ENCODE results near the gene BOLA3. TPM values are rescaled to one million over a fixed set of nuclear protein-coding genes. Genes with fewer than 3 reads are reported as not detected.
"Not testable (repeated sequence)": the region's sequence is repeated elsewhere in the genome, so short reads cannot be mapped to it uniquely, and the experiment has no call there.

The BOLA3 gene
- total RNA-seq, 1 experiment from 2014 or later, result 238 TPM

DNA sequence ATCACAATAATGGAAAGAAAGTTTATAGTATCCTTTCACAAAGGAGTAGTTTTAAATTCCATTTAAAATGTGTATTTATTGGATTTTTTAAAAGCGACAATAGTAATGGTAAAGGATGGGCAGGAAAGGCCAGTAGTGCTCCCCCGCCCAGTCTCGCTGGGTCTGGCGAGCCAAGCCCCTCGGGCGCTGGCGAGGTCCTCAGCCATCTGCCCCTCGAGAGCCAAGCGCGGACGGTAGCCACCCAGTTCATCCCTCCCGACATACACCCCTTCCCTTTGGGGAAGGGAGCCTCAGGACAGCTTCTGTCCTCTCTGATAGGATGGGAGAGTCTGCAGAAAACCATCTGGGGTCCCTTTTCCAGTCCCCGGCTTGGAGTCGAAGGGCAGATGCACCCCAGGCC is 45.2 kb downstream of the BOLA3 start:
- DNase-seq (ENCODE audit: low spot score), result no peak

DNA sequence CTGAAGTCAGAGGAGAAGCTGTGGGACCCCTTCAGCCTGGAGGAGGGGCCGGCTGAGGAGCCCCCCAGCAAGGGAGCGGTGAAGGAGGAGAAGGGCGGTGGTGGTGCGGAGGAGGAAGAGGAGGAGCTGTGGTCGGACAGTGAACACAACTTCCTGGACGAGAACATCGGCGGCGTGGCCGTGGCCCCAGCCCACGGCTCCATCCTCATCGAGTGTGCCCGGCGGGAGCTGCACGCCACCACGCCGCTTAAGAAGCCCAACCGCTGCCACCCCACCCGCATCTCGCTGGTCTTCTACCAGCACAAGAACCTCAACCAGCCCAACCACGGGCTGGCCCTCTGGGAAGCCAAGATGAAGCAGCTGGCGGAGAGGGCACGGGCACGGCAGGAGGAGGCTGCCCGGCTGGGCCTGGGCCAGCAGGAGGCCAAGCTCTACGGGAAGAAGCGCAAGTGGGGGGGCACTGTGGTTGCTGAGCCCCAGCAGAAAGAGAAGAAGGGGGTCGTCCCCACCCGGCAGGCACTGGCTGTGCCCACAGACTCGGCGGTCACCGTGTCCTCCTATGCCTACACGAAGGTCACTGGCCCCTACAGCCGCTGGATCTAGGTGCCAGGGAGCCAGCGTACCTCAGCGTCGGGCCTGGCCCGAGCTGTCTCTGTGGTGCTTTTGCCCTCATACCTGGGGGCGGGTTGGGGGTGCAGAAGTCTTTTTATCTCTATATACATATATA is 46.0 kb downstream of the BOLA3 start:
- DNase-seq (ENCODE audit: low spot score), result no peak

DNA sequence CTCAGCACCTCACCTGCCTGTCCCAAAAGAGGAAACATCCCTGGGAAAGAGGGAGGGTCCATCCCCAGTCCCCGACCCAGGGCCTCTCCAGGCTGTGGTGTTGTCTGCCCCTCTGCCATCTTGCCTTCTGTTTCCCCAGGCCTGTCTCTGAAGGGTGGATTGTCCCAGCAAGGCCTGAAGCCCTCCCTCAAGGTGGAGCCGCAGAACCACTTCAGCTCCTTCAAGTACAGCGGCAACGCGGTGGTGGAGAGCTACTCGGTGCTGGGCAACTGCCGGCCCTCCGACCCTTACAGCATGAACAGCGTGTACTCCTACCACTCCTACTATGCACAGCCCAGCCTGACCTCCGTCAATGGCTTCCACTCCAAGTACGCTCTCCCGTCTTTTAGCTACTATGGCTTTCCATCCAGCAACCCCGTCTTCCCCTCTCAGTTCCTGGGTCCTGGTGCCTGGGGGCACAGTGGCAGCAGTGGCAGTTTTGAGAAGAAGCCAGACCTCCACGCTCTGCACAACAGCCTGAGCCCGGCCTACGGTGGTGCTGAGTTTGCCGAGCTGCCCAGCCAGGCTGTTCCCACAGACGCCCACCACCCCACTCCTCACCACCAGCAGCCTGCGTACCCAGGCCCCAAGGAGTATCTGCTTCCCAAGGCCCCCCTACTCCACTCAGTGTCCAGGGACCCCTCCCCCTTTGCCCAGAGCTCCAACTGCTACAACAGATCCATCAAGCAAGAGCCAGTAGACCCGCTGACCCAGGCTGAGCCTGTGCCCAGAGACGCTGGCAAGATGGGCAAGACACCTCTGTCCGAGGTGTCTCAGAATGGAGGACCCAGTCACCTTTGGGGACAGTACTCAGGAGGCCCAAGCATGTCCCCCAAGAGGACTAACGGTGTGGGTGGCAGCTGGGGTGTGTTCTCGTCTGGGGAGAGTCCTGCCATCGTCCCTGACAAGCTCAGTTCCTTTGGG is 47.2 kb downstream of the BOLA3 start:
- DNase-seq (ENCODE audit: low spot score), result no peak

DNA sequence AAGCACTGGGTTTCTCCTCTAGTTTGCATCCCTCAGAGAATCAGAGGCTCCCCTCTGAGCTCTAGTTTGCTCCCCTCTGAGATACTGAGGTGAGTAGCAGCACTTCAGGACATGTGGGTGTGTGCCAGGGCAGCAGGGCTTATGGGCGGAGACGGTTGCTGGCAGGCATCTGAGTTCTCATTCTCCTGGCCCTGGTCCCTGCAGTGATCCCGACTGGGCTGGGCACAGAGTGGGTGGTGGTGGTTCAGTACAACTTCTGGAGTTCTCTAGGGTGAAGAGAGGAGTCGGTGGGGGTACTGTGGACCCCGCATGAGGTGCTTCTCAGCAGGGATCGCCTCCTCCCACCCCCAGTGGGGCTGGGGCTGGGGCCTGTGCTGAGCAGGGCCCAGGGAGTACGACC is 47.9 kb downstream of the BOLA3 start:
- DNase-seq (ENCODE audit: low spot score), result no peak

DNA sequence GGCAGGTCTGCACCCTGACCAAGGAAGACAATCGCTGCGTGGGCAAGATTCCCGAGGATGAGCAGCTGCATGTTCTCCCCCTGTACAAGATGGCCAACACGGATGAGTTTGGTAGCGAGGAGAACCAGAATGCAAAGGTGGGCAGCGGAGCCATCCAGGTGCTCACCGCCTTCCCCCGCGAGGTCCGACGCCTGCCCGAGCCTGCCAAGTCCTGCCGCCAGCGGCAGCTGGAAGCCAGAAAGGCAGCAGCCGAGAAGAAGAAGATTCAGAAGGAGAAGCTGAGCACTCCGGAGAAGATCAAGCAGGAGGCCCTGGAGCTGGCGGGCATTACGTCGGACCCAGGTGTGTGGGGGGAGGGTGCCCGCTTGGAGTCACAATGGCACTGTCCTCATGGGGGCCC is 48.4 kb downstream of the BOLA3 start:
- no peak for DNase-seq (ENCODE audit: low spot score)

DNA sequence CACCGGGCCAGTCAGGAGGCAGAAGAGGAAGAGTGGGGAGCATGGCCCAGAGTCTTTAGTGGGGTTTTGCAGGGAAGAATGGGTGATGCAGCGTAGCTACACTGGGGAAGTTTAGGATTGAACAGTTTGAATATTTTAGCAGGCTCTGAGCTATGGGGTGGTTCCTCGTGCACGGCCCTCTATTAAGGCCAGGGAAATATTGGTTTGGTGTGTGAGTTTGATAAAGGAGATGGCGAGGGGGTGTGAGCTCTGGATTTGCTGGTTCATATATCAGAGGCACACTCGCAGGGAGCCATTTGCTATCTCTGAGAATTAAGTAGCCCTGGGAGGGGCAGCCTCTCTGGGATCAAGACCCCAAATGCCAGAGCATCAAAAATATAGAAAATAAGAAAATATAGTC is 50.1 kb downstream of the BOLA3 start:
- DNase-seq (ENCODE audit: low spot score), result no peak

DNA sequence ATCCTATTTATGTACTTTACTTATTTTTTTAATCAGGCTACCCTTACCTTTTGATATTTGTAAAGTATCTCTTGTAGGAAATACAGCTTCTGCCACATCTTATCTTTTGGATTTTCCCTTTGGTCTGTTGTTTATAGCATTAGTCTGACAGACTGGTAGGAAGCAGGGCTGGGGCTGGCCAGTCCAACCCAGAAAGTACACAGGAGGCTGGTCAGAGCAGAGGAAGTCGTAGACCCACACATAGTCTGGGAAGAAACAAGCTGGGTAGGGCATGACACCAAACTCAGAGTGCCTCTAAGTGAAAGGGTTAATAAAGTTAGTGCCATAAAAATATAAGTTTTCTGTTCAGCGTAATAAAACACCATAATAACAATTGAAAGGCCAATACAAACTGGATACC is 51.7 kb downstream of the BOLA3 start:
- no peak for DNase-seq (ENCODE audit: low spot score)

DNA sequence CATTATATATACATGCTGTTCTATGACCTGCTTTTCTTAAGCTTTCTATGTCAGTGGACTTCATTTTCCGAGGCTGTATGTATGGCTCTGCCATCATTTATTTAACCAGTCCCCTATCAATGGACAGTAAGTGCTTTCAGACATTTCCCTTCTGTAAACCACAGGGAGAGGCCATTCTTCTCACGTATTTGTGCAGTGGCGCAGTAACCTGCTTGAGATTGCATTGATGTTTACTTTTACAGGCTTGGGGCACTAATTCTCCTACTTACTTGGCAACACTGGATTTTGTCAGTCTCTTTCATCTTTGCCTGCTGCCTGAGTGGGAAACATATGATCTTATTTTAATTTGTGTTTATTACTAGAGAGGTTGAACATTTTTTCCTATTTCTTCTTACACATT is 52.1 kb downstream of the BOLA3 start:
- no peak for DNase-seq (ENCODE audit: low spot score)

DNA sequence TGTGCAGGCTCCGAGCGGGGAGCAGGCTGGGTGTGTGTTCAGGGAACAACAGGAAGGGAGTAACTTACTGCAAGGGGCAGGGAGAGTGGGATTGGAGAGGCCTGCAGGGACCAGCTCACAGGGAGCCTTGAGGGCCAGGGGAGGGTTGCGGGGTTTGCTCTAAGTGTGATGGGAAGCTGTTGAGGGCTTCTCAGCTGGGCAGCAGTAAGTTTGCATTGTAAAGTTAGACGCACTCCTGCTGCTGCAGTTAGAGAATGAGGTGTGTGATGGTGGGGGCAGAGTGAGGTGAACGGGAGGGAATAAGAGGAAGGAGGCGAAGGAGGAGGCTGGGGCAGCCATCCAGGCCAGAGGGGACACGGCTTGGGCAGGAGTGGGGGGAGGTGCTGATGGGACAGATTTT is 53.4 kb downstream of the BOLA3 start:
- no peak for DNase-seq (ENCODE audit: low spot score)

DNA sequence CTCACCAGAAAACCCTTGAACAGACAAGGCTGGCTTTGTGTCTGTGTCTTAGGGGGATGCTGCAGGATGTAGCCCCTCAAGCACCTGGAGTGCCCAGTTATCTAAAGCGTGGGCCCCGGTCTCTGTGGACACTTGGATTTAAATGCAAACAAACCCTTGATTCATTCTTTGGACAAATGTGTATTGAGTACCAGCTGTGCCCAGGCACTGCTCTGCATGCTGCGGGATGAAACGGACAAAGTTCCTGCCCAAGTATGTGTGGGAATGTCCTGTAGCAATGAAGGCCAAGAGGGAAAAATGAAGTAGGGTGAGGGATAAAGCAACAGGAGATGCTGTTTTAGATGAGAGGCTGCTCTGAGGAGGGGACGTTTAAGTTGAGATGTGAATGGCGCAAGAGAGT is 53.9 kb downstream of the BOLA3 start:
- DNase-seq (ENCODE audit: low spot score), result no peak

DNA sequence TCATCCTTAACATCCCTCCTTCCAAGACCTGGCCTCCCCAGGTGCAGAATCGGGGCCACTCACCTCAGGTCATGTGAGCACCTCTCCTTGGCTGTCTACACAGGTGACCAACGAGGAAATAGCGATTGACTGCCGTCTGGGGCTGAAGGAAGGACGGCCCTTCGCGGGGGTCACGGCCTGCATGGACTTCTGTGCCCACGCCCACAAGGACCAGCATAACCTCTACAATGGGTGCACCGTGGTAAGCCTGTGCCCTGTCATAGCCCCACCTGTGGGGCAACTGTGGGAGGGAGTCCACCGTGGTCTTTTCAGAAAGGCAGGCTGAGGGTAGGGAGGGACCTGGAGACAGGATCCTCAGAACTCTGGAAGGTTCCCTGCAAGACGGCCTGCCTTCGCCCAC is 54.3 kb downstream of the BOLA3 start:
- no peak for DNase-seq (ENCODE audit: low spot score)

DNA sequence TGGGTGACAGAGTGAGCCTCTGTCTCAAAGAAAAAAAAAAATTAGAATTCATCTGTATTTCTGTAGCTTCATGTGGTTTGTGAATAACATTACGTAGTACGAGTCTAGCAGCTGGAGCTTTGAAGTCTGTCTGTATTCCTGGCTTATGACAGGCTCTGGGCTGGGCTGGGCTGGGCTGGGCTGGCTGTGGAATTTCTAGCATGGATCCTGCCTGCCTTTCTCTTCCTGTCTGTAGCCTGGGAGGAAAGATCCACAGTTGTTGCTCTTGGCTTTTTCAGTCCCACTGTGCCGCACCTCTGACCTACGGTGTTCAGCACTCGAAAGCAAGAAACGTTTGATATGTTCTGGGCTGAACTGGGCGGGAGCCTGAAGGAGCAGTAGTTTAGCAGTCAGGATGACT is 55.4 kb downstream of the BOLA3 start:
- no peak for DNase-seq (ENCODE audit: low spot score)

DNA sequence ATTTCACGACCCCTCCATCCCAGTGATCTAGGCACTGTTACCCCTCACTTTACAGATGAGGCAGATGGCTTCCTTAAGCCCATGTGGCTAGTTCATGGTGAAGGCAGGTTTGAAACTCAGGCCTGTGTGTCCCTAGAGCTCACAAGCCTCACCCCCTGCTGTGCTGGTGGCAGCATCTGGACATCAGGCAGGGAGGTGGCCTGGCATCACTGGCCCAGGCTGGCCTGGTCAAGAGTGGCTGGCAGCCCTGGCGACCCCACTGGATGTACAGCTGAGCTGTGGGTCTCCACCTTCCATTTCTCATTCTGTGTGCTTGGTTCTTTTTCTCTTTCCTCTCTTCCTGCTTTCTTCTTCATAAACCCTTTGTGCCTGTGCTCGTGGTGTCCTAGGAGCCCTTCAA is 56.3 kb downstream of the BOLA3 start:
- no peak for DNase-seq (ENCODE audit: low spot score)

DNA sequence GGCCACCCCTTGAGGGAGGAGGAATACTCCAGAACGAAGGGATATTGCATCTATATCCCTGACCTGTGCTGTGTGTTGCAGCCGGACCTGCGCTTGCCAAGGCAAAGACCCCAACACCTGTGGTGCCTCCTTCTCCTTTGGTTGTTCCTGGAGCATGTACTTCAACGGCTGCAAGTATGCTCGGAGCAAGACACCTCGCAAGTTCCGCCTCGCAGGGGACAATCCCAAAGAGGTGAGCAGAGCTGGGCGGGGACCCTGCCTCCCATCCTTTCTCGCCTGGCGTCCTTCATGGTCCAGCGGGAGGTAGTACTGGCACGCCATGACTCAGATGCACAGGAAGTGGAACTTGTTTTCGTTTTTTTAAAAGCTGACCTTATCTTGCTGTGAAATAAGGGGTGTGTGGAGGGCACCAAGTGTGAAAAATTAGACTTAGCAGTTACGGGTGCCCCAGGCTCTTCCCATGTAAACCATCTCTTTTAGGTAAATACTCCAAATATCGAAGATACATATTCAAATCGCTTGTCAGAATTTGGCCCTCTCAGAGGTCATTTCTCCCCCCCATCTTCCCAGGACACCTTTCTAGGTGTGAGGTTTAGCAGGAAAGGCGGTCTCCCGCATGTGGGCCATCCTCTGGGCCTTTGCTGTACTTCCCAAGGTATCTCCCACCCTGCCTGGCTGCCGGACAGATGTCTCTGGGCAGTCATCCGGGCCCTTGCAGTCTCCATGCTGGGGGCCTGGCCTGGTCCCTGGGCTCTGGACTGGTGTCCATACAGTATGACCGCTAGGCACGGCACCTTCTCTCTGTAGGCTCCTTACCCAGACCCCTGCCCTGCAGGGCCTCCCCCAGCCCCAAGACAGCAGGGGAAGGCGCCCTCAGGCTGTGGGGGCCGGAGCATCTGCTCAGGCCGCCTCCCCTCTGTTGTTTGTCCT is 57.6 kb downstream of the BOLA3 start:
- peak; percentile 34 for DNase-seq (ENCODE audit: low spot score)

DNA sequence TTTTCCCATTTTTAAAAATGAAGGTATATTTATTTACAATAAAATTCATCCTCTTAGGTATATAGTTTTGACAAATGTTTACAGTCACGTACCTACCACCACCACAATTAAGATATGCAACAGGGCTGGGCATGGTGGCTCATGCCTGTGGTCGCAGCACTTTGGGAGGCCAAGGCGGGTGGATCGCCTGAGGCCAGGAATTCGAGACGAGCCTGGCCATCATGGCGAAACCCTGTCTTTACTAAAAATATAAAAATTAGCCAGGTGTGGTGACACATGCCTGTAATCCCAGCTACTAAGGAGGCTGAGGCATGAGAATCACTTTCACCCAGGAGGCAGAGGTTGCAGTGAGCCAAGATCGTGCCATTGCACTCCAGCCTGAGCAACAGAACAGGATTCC is 59.0 kb downstream of the BOLA3 start:
- not testable (repeated sequence) for DNase-seq (ENCODE audit: low spot score)

DNA sequence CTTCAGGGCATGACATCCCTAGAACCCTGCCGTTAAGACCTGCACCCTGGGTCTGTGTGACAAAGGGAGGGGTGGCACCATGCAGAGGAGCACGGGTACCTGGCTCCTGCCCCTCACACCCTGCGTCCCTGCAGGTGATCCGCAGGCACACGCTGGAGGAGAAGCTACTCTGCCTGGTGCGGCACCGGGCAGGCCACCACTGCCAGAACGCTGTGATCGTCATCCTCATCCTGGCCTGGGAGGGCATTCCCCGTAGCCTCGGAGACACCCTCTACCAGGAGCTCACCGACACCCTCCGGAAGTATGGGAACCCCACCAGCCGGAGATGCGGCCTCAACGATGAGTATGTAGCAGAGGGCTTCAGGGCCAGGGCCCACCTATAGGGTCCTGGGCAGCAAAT is 60.0 kb downstream of the BOLA3 start:
- DNase-seq (ENCODE audit: low spot score), result no peak

DNA sequence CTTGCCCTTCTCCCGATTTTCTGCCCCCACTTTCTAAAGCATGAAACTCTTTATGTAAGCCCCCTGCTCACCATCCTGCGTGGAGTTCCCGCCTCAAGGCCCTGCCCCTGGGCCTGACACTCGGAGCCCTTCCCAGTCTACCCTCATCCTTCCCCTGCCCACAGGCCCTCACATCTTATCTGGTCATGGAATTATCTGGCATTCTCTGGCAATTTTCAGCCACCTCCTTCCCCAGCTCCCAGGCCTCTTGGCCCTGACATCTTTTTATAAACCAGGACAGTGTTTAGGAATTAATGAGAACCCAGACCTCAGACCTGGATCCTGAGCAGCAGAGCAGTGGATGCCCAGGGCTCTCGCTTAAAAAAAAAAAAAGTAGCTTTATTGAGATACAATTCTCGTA is 61.7 kb downstream of the BOLA3 start:
- DNase-seq (ENCODE audit: low spot score), result no peak

Other genes with a start within 250 kb of the BOLA3 start
- 111 and 127 TPM in 2 replicates for gene DGUOK, start 221.0 kb downstream of the BOLA3 start, total RNA-seq (2014; rRNA removed; shearing (Covaris generic))
- 6.5 and 9.9 TPM in 2 replicates for gene TET3, start 163.0 kb downstream of the BOLA3 start, total RNA-seq (2014; rRNA removed; shearing (Covaris generic))
- gene MOB1A, start 31.0 kb upstream of the BOLA3 start, total RNA-seq (2014; rRNA removed; shearing (Covaris generic)), result 187 and 196 TPM in 2 replicates
- gene MTHFD2, start 50.7 kb upstream of the BOLA3 start, total RNA-seq (2014; rRNA removed; shearing (Covaris generic)), result 91.8 and 104 TPM in 2 replicates
- gene SLC4A5, start 195.5 kb upstream of the BOLA3 start, total RNA-seq (2014; rRNA removed; shearing (Covaris generic)), result 0.07 TPM in 1 of 2 replicates, not detected in the other
- gene DCTN1, start 232.4 kb upstream of the BOLA3 start, total RNA-seq (2014; rRNA removed; shearing (Covaris generic)), result 105 and 123 TPM in 2 replicates

All from A172 (cell line).